GM21723 (cell line): ENCODE results near the gene ACTL6B.

Experiments used
- ATAC-seq: cut with Tn5 transposase; IDR thresholded peaks from one replicate; pipeline ENCODE4 v1.9.1; 2021; ENCODE audit warnings: mild to moderate bottlenecking, moderate library complexity; ENCODE audit not compliant: unreplicated experiment

Gene ACTL6B

GRCh38 chr7:100602889-100603725 is 53.1 kb downstream of the ACTL6B start:
- no peak for ATAC-seq

- no peak for ATAC-seq
Observed at GRCh38 chr7:100600730-100601038, 55.6 kb downstream of the ACTL6B start.

GRCh38 chr7:100599911-100600729 is 56.1 kb downstream of the ACTL6B start:
- ATAC-seq = no peak

GRCh38 chr7:100598425-100598824 is 57.8 kb downstream of the ACTL6B start:
- ATAC-seq = no peak

- no peak for ATAC-seq
Observed at GRCh38 chr7:100595188-100595587, 61.1 kb downstream of the ACTL6B start.
